ENCODE measurements around the gene NCK2.

NCK2 gene

DNA sequence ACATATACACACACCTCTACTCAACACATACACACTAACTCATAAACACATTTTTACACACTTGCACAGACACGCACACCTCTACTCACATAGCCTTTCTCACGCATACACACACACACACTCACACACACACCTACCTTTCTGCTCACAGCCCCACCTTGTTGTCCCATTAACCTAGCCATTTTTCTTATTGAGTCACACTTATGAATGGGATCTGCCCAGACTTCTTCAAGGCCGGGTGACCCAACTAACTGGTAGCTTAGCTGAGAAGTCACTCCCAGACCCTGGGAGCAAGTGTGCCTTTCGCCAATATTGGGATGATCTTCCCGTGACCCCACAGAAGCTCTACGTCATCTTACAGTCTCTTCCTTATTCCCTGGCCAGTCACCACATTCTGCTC, 192.2 kb downstream of the NCK2 start:
- DNase-seq: no peak

DNA sequence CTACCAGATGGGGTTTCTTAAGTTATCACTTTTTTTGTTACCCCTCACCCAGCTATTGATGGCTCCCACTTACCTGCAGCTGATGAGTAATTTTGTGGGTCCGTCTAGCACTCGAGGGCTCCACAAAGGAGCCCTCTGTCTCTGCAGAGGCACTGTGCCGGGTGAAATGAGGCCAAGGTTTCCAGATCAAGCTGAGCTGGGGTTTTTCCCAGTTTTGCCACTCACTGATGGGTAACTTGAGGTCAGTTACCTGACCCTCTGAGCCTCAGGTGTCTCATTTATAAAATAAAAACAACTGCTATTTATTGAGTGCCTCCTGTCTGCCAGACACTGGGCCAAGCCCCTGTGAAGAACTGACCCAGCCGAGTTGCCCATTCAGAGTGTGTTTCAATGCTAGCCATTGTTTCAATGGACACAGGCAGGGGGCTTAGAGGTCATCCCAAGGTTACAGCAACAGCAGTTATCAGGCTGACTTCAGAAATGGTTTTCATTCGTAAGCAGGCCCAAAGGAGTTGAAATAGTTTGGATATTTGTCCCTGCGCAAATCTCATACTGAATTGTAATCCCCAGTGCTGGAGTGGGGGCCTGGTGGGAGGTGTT, 192.9 kb downstream of the NCK2 start:
- no peak for DNase-seq

Data from CD4-positive, alpha-beta T cell treated with Interleukin-17A for 4 hours (primary cell).